GM18519 (cell line): ENCODE measurements around the gene FIGN.

Experiments
- ATAC-seq: cut with Tn5 transposase; IDR thresholded peaks from one replicate; pipeline ENCODE4 v1.9.1; 2021; ENCODE audit warnings: mild to moderate bottlenecking, moderate library complexity; ENCODE audit not compliant: unreplicated experiment, low FRiP score

FIGN gene

GRCh38 chr2:163741435-163741834 lies 5.6 kb upstream of the FIGN start:
- no peak for ATAC-seq

GRCh38 chr2:163737563-163737962 lies 1.8 kb upstream of the FIGN start:
- ATAC-seq: no peak

GRCh38 chr2:163737190-163737439 lies 1.3 kb upstream of the FIGN start:
- ATAC-seq: no peak

GRCh38 chr2:163736433-163737189 lies 803 bp upstream of the FIGN start:
- no peak for ATAC-seq

GRCh38 chr2:163734881-163735684 lies 725 bp downstream of the FIGN start:
- ATAC-seq: no peak

- ATAC-seq: no peak
Observed at GRCh38 chr2:163734401-163734800, 1.4 kb downstream of the FIGN start.

- ATAC-seq: no peak
Observed at GRCh38 chr2:163733956-163734355, 1.9 kb downstream of the FIGN start.

GRCh38 chr2:163733301-163733938 lies 2.4 kb downstream of the FIGN start:
- ATAC-seq: no peak

- no peak for ATAC-seq
Observed at GRCh38 chr2:163732727-163733126, 3.1 kb downstream of the FIGN start.

- no peak for ATAC-seq
Observed at GRCh38 chr2:163731735-163732134, 4.1 kb downstream of the FIGN start.

GRCh38 chr2:163730556-163730955 lies 5.3 kb downstream of the FIGN start:
- no peak for ATAC-seq

- ATAC-seq: no peak
Observed at GRCh38 chr2:163729636-163730273, 6.1 kb downstream of the FIGN start.

- no peak for ATAC-seq
Observed at GRCh38 chr2:163723881-163724280, 11.9 kb downstream of the FIGN start.

GRCh38 chr2:163723348-163723747 lies 12.5 kb downstream of the FIGN start:
- no peak for ATAC-seq

- no peak for ATAC-seq
Observed at GRCh38 chr2:163719331-163719730, 16.5 kb downstream of the FIGN start.

- ATAC-seq: no peak
Observed at GRCh38 chr2:163717993-163718680, 17.7 kb downstream of the FIGN start.

GRCh38 chr2:163717515-163717914 lies 18.3 kb downstream of the FIGN start:
- no peak for ATAC-seq

GRCh38 chr2:163716101-163716500 lies 19.7 kb downstream of the FIGN start:
- ATAC-seq: no peak

- no peak for ATAC-seq
Observed at GRCh38 chr2:163715668-163716067, 20.1 kb downstream of the FIGN start.

GRCh38 chr2:163715199-163715598 lies 20.6 kb downstream of the FIGN start:
- ATAC-seq: no peak
